Measurements from ENCODE around the gene FAM234B.
"Not testable (repeated sequence)": the region's sequence is repeated elsewhere in the genome, so short reads cannot be mapped to it uniquely, and the experiment has no call there.

The FAM234B gene

DNA sequence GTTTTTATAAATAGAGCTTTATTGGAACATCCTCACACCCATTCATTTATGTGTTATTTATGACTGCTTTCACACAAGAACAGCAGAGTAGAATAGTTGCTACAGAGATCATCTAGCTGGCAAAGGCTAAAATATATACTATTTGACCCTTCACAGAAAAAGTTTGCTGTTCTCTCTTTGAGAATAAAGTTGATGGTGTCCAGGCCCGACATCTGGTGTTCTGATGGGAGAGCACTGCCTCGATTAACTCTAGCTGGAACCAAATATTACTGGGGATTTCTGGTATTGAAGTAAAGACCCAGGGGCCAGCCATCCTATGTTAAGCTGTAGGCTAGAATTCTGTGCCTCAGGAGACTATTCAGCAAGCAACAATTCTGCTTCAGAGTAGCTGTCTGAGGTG is 21.8 kb downstream of the FAM234B start:
- no peak for DNase-seq

DNA sequence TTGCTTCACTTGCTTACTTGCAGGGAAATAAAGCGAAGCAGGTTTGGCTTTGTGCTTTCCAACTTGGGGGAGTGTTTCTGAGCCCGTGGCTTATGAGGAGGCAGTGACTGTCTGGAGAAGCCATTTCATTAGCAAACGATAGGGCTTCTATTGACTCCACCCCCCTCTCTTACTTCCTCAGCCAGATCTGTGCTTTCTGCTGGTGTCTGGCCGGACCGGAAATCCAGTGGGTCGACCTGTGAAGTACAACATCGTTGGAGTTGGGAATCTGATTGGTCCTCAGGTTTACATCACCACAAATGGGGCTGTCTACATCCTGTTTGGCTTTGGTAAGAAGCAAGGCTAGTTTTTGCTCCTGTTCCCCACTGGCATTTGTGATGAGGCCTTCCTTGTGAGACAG is 22.3 kb downstream of the FAM234B start:
- DNase-seq, result no peak

- no peak for DNase-seq
Observed at GRCh38 chr12:13067322-13067721, 23.1 kb downstream of the FAM234B start.

DNA sequence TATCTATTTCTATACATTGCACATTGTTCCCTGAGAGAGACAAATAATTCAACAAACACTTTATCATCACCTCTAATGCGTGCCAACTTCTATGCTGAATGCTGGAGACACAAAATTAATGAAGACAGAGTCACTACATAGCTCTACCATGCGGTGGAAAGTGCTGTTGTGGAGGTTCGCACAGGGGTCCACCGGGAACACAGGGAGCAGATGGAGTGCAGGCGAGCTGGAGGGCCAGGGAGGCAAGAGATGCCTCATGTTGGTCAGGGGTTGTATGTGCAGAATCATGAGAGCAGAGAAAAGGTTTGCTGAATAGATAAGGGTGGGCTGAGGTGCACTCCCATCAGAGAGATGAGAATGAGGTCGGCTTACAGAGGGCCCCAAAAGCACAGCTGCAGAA is 25.2 kb downstream of the FAM234B start:
- DNase-seq, result no peak

- DNase-seq, result no peak
Observed at GRCh38 chr12:13071305-13072280, 27.4 kb downstream of the FAM234B start.

DNA sequence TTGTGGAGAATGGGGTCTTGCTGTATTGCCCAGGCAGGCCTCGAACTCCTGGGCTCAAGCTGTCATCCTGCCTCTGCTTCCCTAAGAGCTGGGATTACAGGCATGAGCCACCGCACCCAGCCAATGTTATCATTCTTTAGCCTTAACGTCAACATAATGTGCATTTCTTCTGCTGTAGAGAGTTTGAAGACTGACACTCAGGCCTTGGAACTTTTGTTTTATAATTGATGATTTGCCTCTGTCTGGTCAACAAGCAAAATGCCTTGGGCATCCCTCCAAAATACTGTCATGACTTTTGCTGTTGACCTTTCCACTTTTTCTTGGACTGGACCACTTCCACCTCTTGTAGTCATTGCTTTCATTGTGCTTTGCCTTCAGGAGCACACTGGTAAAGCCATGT is 29.0 kb downstream of the FAM234B start:
- no peak for DNase-seq

DNA sequence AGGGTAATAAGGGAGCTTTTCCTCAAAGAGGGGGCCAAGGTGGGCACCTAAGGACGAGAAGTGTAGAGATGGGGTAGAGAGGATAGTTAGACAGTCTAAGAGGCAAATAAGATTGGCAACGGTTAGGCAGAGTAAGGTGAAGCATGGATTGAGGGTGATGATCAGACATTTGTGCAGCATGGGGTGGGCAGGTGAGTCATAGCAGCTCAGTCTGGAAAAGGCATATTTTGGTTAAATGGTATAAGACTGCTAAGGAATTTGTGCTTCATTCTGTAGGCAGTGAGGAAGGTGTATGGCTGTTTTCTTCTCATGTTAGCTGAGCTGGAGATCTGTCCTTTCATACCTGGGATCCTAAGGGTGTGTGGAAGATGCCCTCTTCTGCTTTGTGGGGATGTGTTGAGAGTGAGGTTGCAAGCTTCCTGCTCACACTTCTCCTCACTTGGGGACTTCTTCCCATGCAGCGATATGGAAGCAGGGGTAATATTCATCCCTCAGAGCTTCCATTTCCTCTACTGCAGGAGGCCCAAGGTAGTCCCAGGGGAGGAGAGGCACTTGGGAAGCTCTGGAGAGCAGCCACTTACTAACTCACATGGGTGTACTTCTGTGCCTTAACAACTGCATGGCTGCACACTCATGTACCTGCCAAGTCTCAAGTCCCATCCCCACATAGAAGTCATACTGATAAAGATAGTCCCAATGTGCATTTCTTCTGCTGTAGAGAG is 30.4 kb downstream of the FAM234B start:
- no peak for DNase-seq

- no peak for DNase-seq
Observed at GRCh38 chr12:13075118-13075480, 30.9 kb downstream of the FAM234B start.

GRCh38 chr12:13075786-13076570 is 31.8 kb downstream of the FAM234B start:
- DNase-seq, result no peak

GRCh38 chr12:13079440-13079906 is 35.3 kb downstream of the FAM234B start:
- DNase-seq, result no peak

DNA sequence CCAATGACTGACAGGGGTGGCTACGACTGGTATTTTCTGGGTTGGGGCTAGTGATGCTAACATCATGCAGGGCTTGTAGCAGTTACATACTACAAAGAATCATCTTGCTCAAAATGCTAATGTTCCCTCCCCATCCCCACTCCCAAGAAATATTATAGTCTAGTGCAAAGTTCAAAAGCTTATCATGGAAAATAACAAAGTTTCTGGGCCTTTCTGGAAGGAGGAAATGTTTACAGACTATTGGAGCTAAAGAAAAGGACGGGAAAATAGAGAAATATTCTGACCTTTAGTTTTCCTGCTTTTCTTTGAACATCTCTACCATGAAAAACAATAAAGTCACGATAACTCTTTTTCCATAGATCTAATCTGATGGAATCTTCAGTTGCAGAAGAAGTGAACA is 36.1 kb downstream of the FAM234B start:
- no peak for DNase-seq

DNA sequence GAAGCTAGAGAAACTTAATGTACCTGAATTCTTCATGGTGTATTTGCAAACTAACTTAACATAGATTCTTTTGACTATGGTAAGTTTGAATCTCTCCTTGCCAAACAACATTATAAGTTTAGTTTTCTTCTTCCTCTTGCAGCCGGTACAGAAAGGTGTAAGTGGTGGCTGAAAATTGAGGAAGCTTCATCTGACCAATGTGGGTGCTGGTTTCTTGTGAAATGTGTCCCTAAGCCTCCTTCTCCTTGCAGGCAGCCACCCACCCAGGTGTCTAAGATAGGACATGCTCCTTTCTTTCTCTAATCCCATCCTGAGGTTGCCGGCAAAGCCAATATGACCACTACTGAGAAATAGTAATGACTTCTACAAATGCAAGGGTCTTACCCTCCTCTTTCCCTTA is 38.7 kb downstream of the FAM234B start:
- DNase-seq, result no peak

- DNase-seq, result not testable (repeated sequence)
Observed at GRCh38 chr12:13083638-13084037, 39.5 kb downstream of the FAM234B start.

DNA sequence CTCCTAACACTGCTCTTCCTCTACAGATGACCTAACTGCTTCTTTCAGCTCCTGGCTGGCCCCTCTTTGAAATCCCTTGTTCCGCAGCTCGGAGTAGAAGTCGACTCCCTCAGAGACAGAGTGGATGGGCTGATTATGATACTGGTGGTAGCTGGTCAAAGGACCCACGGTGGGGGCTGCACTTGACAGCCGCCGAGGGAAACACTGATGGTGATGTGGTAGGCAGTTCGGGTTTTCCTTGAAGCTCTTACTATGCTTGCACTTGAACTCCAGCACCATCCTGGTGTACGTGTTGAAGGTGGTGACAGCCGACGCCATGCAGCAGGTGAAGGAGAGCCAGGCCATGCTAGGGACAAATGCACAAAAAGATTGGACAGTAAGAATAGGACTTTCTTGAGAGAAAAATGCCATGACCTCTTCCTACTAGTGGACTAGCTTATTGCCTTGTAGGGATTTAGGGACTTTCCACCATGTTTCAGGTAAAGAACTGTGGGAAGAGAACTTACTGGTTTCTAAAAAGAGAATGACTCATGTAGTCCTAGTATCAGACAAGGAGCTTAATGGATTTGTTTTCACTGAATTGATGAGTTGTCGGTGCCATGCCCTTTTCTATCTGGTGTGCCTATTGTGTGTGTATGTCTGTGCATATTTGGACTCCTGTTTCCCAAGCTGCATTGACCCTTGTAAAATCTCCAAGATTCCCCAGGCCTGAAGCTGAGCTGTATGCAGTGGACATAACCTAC is 40.9 kb downstream of the FAM234B start:
- no peak for DNase-seq

- DNase-seq, result no peak
Observed at GRCh38 chr12:13085968-13086686, 41.9 kb downstream of the FAM234B start.

GRCh38 chr12:13087766-13088165 is 43.6 kb downstream of the FAM234B start:
- no peak for DNase-seq

DNA sequence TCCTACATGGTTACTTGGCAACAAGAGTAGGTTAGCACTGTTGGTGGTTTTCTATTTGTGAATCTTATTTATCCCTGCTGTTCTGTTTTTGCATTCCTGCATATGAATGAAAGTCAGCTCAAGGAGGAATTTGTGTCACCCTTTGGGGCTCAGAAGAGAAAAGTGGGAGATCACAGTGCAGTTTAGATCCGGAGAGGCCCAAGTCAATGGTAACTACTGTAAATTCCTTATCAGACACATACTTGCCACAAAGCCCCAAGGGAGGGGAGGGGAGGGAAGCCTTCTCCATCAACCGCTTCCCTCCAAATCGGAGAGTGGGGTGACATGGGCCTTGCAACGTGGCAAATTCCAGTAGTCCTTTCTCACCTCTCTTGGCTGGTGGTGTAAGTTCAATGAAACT is 44.3 kb downstream of the FAM234B start:
- DNase-seq, result no peak

DNA sequence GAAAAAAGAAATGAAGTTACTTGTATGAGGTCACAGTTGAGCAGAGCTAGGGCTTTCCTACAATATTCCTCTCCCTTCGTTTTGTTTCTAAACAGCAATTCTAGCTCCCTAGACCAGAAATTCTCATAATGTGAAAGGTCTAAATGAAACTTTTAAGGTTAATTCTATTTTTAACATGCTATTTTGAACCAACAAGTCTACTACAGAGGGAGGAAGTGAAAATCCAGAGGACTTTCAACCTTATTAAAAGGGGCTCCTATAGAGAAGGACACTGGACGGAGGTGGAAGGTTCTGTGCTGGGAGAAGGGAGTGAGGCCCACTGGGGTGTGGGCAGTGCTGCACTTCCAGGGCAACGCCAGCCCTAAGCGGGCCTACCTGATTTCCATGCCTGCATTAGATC is 45.9 kb downstream of the FAM234B start:
- DNase-seq, result no peak

DNA sequence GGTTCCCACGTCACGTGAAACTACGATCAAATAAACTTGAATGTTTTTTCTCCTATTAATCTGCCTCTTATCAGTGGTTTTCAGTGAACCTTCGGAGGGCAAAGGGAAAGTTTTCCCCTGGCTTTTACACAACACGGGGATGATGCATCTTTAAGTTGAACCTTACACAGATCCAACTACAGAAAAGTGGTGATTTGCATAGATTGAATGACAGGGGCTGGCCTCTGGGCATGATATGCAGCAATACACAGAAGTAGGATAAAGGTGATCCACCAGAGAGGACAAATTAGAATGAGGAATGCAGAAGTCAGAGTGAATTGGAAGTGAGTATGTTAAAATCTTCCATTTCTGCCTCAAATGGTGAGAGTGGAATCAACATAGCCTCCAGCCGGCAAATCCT is 47.7 kb downstream of the FAM234B start:
- no peak for DNase-seq

- DNase-seq, result no peak
Observed at GRCh38 chr12:13093191-13093847, 49.1 kb downstream of the FAM234B start.

DNA sequence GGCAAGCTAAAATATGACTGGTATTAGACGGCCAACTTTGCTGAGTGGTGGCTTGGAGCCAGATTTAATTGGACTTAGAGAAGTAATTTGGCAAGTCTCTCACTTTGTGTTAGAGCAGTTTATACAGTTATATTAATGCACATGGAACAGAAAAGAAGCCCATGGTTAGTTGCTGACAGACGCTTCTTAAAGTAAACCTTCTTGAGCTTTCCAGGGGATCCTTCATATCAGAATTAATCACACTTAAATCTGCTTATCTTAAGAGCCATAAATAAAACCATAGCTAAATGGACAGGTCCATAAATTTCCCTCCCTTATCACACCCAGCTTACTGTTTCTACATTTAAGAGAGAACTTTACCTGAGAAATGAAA is 49.7 kb downstream of the FAM234B start:
- no peak for DNase-seq

Measured in activated CD8-positive, alpha-beta memory T cell treated with anti-CD3 and anti-CD28 coated beads, Interleukin-2, amount 50 U/mL, for 48 hours (primary cell).